Activated T-cell treated with anti-CD3 and anti-CD28 coated beads, Interleukin-2, amount 50 U/mL, for 72 hours (primary cell): Measurements from ENCODE around the gene CDCA3. TPM values are rescaled to one million over a fixed set of nuclear protein-coding genes. Genes with fewer than 3 reads are reported as not detected.
A peak's percentile ranks its signal among the peaks of the same experiment; 100 is the strongest.
"Not testable (repeated sequence)": the region's sequence is repeated elsewhere in the genome, so short reads cannot be mapped to it uniquely, and the experiment has no call there.

ENCODE experiments used
- ATAC-seq, 2 donors: fragments of 150-1000 bp; cut with Tn5 transposase; replicated peaks in 1 of 2; 2 replicates each; pipeline ENCODE4 v1.10.0; 2021; ENCODE audit warnings: moderate library complexity in 2 of 2, mild to moderate bottlenecking in 1 of 2
- DNase-seq, 2 donors: peaks; one replicate each; pipeline ENCODE4 v3.0.0; 2021 to 2022; ENCODE audit warnings: mixed read lengths in 1 of 2
- H3K27ac Mint-ChIP-seq: one replicate; pipeline ENCODE4 v1.8.0; 2022; ENCODE audit warnings: mild to moderate bottlenecking, moderate library complexity, mixed read lengths
- H3K27me3 Mint-ChIP-seq: one replicate; pipeline ENCODE4 v1.8.0; 2022; ENCODE audit warnings: low read depth, mixed read lengths
- H3K36me3 Mint-ChIP-seq, 2 donors: one replicate each; pipeline ENCODE4 v1.8.0; 2022; ENCODE audit warnings: mixed read lengths in 2 of 2, mild to moderate bottlenecking in 1 of 2; ENCODE audit not compliant: insufficient read depth in 2 of 2
- H3K4me1 Mint-ChIP-seq: one replicate; pipeline ENCODE4 v1.8.0; 2022; ENCODE audit warnings: low read depth, mixed read lengths
- H3K4me3 Mint-ChIP-seq, 2 donors: one replicate each; pipeline ENCODE4 v1.8.0; 2022; ENCODE audit warnings: mild to moderate bottlenecking in 2 of 2, mixed read lengths in 2 of 2, moderate library complexity in 2 of 2
- H3K9me3 Mint-ChIP-seq, 2 donors: one replicate each; pipeline ENCODE4 v1.8.0; 2022; ENCODE audit warnings: mixed read lengths in 2 of 2
- total RNA-seq, 2 donors: library from RNA; stranded (reverse); gene quantifications; one replicate each; pipeline ENCODE4 v1.2.3, GENCODE V29; 2022

Gene CDCA3
- 10 to 100 TPM; 67.7 to 94.8 TPM for total RNA-seq

DNA sequence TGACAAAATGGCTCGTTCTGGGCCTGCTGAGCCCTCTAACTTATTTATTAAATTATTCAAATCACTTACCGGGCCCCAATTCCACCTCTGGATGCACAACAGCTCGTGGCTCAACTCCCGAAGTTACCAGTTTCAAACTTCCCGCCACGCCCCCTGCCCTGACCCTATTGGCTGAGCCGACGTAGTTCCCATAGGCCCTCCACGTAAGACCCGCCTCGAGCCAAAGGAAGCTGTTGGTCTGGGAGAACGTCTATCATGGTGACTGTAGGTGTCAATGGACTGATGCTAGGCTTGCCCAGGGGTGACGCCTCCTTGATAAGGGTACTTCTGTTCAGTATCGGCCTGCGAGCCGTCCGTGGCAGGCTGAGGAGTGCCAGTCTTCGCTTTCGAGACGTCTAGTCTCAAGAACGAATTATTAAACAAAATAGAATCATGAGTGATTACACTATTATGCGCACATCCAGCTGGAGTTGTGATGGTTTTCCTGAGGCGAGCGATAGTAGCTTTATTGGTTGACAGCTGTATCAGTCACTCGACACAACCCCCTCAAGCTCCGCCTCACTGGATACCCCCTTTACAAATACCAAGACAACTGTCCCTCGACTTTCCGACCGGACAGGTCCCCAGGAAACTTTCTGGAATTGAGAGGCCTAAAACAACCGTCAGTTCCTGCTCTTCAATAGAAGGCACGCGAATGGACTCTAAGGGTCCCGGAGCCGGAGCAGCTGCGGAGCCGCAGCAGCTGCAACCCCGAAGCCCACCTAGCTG, at the start of gene CDCA3:
TSS of gene CDCA3 (minus strand) at position 134 of the 768 bp plus-strand sequence. CDS start 334 bp downstream, outside the sequence.
- Mint-ChIP-seq H3K4me1 (peaks cover 50% of the 10 kb centered on the region), H3K9me3 (no peaks in the 10 kb centered on the region)

DNA sequence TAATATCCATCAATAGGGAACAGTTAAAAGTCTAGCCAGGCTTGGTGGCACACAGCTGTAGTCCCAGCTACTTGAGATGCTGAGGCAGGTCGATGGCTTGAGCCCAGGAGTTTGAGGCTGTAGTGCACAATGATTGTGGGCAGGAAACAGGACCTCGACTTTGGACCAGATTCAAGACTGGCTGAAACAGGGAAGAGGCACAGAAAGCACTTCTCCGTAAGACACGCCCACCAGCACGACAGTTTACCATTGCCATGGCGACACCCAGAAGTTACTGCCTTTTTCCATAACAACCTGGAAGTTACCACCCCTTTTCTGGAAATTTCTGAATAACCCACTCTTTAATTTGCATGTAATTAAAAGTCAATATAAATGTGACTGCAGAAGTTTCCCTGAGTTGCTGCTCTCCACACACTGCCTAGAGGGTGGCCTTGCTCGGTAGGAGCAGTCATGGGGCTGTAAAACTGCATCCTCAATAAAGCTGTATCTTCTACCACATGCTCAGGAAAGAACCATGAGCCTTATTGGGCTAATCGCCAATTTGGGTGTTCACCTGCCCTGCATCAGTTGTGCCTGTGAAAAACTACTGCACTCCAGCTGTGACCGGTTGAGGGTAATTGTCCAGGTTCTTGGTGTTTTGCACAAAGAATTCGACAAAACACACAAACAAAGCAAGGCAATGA, 48.9 kb upstream of the CDCA3 start:
- H3K4me1 Mint-ChIP-seq = peaks cover 14% of the 10 kb centered on the region
- DNase-seq (no peak), ATAC-seq (no peak)
- H3K27ac Mint-ChIP-seq = no peak overlapping the region
- H3K36me3 Mint-ChIP-seq = no peaks in the 10 kb centered on the region
- no peak overlapping the region for H3K4me3 Mint-ChIP-seq
- H3K27me3 Mint-ChIP-seq = no peaks in the 10 kb centered on the region
- no peaks in the 10 kb centered on the region for H3K9me3 Mint-ChIP-seq

More for the DNA sequence above, at the start of gene CDCA3:
- Mint-ChIP-seq H3K36me3 (peaks cover 11 to 24% of the 10 kb centered on the region in 2 donors), H3K27ac (peak within 1 kb of the TSS; percentile 97), H3K27me3 (no peaks in the 10 kb centered on the region), H3K4me3 (peak within 1 kb of the TSS; percentile 76 to 86)
- ATAC-seq (peak; percentile 64 to 65), DNase-seq (peak; percentile 93 to 96)

DNA sequence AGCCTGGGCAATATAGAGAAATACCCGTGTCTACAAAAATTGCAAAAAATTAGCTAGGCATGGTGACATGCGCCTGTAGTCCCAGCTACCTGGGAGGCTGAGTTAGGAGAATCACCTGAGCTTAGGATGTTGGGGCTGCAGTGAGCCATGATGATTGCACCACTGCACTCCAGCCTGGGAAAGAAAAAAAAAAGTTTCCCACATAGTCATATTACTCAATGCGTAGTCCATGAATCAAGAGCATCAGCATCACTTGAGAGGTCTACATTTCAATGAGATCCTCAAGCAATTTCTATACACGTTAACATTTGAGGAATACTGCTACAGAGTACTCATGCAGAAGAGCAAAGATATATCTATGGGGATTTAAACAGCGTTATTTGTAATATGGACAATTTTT, 48.3 kb upstream of the CDCA3 start:
- ATAC-seq = no peak
- Mint-ChIP-seq H3K27ac (no peak overlapping the region), H3K4me3 (no peak overlapping the region), H3K9me3 (no peaks in the 10 kb centered on the region), H3K4me1 (peaks cover 14% of the 10 kb centered on the region), H3K36me3 (no peaks in the 10 kb centered on the region), H3K27me3 (no peaks in the 10 kb centered on the region)
- no peak for DNase-seq

DNA sequence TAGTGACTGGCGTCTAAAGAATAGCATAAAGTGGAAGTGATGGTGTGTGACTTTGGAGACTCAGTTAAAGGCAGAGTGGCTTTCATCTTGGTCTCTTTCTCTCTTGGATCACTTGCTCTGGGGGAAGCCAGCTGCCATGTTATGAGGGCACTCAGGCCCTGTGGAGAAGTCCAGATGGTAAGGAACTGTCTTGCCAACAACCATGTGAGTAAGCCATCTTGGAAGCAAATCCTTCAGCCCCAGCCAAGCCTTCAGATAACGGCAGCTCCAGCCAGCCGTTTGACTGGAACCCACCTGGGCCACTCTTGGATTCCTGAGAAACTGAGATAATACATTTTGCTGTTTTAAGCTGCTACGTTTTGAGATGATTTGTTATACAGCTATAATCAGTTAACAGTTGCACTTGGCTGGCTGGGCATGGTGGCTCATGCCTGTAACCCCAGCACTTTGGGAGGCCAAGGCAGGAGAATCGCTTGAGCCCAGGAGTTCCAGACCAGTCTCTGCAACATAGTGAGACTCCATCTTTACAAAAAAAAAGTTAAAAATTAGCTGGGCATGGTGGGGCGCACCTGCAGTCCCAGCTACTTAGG, 45.9 kb upstream of the CDCA3 start:
- Mint-ChIP-seq H3K27ac (no peak overlapping the region), H3K4me1 (peaks cover 22% of the 10 kb centered on the region), H3K4me3 (no peak overlapping the region), H3K36me3 (no peaks in the 10 kb centered on the region), H3K27me3 (no peaks in the 10 kb centered on the region), H3K9me3 (no peaks in the 10 kb centered on the region)
- no peak for DNase-seq
- ATAC-seq = no peak

DNA sequence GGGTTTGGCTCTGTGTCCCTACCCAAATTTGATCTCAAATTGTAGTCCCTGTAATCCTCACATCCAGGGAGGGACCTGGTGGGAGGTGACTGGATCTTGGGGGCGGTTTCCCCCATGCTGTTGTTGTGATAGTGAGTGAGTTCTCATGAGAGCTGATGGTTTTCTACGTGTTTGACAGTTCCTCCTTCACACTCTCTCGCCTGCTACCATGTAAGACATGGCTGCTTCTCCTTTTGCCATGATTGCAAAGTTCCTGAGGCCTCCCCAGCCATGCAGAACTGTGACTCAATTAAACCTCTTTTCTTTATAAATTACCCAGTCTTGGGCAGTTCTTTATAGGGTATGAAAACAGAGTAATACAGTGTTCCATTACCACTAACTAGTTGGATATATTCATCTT, 43.2 kb upstream of the CDCA3 start:
- H3K27ac Mint-ChIP-seq = no peak overlapping the region
- no peak overlapping the region for H3K4me3 Mint-ChIP-seq
- no peak for ATAC-seq

DNA sequence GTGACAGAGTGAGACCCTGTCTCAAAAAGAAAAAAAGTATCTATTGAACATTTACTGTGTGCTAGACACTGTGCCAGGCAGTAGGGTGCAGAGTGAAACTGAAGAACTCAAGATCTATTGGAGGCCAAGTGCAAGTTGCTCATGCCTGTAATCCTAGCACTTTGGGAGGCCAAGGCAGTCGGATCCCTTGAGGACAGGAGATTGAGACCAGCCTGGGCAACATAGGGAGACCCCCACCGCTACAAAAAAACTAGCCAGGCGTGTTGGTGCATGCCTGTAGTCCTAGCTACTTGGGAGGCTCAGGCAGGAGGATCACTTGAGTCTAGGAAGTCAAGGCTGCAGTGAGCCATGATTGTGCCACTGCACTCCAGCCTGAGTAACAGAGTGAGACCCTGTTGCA, 41.6 kb upstream of the CDCA3 start:
- not testable (repeated sequence) for ATAC-seq, H3K36me3 Mint-ChIP-seq, DNase-seq, H3K27me3 Mint-ChIP-seq, H3K9me3 Mint-ChIP-seq
- H3K4me3 Mint-ChIP-seq = peak overlapping the region; percentile 79 to 91
- peaks cover 31% of the 10 kb centered on the region for H3K4me1 Mint-ChIP-seq
- peak overlapping the region; percentile 69 for H3K27ac Mint-ChIP-seq

More for the DNA sequence above, 43.2 kb upstream of the CDCA3 start:
- no peaks in the 10 kb centered on the region for H3K27me3 Mint-ChIP-seq
- DNase-seq = no peak
- H3K4me1 Mint-ChIP-seq = peaks cover 32% of the 10 kb centered on the region
- H3K9me3 Mint-ChIP-seq = no peaks in the 10 kb centered on the region
- H3K36me3 Mint-ChIP-seq = no peaks in the 10 kb centered on the region

DNA sequence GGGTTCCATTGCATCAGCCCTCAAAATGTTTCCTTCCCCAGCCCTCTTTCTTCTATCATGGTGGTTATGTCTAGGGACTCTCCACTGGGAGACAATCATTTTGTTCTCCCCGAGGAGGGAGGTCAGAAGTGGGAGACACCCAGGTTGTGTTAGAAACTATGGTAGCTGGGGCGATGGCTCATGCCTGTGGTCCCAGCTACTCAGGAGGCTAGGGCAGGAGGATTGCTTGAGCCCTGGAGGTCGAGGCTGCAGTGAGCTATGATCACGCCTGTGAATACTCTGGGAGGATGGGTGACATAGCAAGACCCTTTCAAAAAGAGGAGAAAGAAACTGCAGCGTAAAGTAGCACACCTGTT, 40.5 kb upstream of the CDCA3 start:
- Mint-ChIP-seq H3K9me3 (no peaks in the 10 kb centered on the region), H3K36me3 (no peaks in the 10 kb centered on the region), H3K4me3 (peak overlapping the region; percentile 79 to 91), H3K27ac (peak overlapping the region; percentile 93), H3K4me1 (peaks cover 31% of the 10 kb centered on the region), H3K27me3 (no peaks in the 10 kb centered on the region)
- no peak for DNase-seq
- peak; percentile 3 to 10 for ATAC-seq

DNA sequence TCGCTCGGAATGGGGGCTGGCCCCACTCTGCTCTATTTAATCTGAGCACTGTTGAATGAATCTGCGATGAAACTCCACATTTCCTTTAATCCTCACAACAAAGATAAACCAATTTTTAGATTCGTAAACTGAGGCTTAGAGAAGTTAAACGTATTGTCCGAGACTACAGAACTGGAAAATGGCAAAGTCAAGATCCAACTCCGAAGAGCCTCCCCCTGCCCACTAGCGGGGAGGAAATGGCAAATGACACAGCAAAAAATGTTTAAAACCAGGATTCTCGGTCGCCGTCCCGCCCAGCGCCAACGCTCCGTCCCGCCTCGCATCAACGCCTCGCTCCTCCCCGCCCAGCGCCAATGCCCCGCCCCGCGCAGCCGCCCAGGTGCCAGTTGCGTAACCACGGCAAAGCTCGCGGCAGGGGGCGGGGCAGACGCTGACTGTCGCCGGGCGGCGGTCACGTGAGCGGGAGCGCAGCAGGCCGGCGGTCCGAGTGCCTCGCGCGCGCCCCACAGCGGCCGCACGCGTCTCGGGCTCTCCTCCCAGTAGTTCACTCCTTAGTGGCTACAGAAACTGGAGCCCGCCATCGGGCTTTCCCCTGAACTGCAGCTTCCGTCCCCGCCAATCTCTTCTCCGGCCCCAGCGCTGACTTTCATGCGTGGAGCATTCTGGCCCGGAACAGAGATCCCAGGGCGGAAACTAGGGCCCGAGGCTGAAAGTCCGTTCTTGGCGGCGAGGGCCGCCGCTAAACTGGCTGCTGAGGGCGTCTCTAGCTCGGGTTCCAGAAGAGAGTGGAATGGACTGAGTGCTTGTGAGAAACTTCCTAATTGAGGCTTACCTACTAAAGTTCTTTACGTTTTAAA, 39.9 kb upstream of the CDCA3 start:
- H3K27me3 Mint-ChIP-seq = no peaks in the 10 kb centered on the region
- peaks cover 31% of the 10 kb centered on the region for H3K4me1 Mint-ChIP-seq
- ATAC-seq = peak; percentile 96
- H3K27ac Mint-ChIP-seq = peak overlapping the region; percentile 97
- DNase-seq = peak; percentile 99 to 100
- H3K9me3 Mint-ChIP-seq = no peaks in the 10 kb centered on the region
- peak overlapping the region; percentile 79 to 91 for H3K4me3 Mint-ChIP-seq
- H3K36me3 Mint-ChIP-seq = no peaks in the 10 kb centered on the region

DNA sequence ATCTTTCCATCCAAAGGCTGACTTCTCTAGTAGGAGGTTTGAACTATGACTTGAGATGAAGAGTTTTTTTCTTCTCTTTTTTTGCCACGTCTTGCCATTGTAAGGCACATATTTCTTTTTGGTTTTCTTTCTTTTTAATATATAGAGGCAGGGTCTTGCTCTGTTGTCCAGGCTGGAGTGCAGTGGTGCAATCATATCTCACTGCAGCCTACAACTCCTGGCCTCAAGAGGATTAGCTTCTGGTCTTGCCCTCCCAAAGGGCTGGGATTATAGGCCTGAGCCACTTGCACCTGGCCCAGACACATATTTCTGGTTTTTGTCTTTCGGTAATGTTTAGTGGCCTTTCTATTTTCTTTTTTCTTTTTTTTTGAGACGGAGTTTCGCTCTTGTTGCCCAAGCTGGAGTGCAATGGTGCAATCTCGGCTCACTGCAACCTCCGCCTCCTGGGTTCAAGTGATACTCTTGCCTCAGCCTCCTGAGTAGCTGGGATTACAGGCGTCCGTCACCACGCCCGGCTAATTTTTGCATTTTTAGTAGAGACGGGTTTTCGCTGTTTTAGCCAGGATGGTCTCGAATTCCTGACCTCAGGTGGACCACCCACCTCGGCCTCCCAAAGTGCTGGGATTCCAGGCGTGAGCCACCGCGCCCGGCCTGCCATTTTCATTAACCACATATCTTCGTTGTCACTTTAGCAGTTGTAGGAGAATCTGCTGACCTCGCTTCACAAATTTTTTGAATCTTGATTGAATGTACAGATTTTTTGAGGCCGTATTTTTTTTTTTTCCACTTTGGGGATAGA, 38.9 kb upstream of the CDCA3 start:
- not testable (repeated sequence) for DNase-seq, H3K36me3 Mint-ChIP-seq, H3K9me3 Mint-ChIP-seq, ATAC-seq, H3K27me3 Mint-ChIP-seq
- Mint-ChIP-seq H3K4me1 (peaks cover 31% of the 10 kb centered on the region), H3K4me3 (peak overlapping the region; percentile 79 to 91), H3K27ac (peak overlapping the region; percentile 97)

DNA sequence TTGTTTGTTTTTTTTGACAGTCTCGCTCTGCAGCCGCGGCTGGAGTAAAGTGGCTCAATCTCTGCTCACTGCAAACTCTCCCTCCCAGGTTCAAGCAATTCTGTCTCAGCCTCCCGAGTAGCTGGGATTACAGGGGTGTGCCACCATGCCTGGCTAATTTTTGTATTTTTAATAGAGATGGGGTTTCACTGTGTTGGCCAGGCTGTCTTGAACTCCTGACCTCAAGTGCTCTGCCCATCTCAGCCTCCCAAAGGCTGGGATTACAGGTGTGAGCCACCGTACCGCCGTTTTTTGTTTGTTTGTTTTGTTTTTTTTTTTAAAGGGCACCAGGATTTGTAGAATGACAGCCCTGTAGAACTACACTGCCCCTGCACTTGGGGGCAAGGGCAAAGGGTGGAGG, 37.7 kb upstream of the CDCA3 start:
- not testable (repeated sequence) for H3K4me3 Mint-ChIP-seq, H3K36me3 Mint-ChIP-seq, H3K9me3 Mint-ChIP-seq, H3K27ac Mint-ChIP-seq, ATAC-seq, DNase-seq, H3K27me3 Mint-ChIP-seq
- H3K4me1 Mint-ChIP-seq = peaks cover 31% of the 10 kb centered on the region

DNA sequence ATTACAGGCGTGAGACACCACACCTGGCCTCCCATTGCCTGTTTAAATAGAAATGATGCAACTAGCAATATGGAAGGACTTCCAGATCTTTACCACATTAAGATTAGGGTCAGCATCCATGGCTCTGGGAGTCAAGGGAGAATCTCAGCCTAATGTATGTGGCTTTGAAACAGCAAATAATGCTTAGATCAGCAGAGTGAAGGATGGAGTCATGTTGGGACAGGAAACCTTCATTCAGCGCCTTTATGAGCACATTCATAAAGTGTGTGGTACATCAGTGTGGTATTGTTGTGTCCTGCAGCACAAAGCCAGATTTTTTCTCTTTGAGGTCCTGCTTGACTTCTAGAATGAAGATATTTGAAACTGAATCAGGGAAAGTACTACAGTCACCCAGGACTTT, 37.3 kb upstream of the CDCA3 start:
- Mint-ChIP-seq H3K4me1 (peaks cover 31% of the 10 kb centered on the region), H3K27ac (no peak overlapping the region), H3K4me3 (no peak overlapping the region), H3K36me3 (peaks cover 2 to 8% of the 10 kb centered on the region in 2 donors), H3K9me3 (no peaks in the 10 kb centered on the region), H3K27me3 (no peaks in the 10 kb centered on the region)
- DNase-seq (no peak), ATAC-seq (no peak)

DNA sequence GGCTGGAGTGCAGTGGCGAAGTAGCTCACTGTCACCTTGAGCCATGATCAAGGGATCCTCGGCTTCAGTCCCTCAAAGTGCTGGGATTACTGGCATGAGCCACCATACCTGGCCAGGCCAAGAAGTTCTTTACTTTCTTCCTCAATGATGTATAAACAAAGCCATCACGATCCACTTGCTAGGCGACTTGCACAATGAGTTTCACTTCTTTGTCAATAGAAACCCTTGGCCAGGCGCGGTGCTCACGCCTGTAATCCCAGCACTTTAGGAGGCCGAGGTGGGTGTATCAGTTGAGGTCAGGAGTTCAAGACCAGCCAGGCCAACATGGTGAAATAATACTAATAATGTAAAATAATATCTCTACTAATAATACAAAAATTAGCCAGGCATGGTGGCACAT, 36.4 kb upstream of the CDCA3 start:
- no peak for DNase-seq
- no peaks in the 10 kb centered on the region for H3K9me3 Mint-ChIP-seq
- no peak overlapping the region for H3K27ac Mint-ChIP-seq
- H3K36me3 Mint-ChIP-seq = peaks cover 2 to 8% of the 10 kb centered on the region in 2 donors
- peaks cover 28% of the 10 kb centered on the region for H3K4me1 Mint-ChIP-seq
- ATAC-seq = no peak
- no peak overlapping the region for H3K4me3 Mint-ChIP-seq
- H3K27me3 Mint-ChIP-seq = no peaks in the 10 kb centered on the region
